Measurements from ENCODE around the gene NHLRC2. TPM values are rescaled to one million over a fixed set of nuclear protein-coding genes. Genes with fewer than 3 reads are reported as not detected.

Gene NHLRC2
- total and polyA plus RNA-seq, 2 experiments from 2014 or later = 15.5 to 28.1 TPM

GRCh38 chr10:113921561-113922370 lies 67.3 kb downstream of the NHLRC2 start:
- Mint-ChIP-seq H3K4me3 (no peak overlapping the region), H3K9me3 (peaks cover 5% of the 10 kb centered on the region; the same call in 1 of the 3 replicates), H3K36me3 (ENCODE audit: low read depth) (no peaks in the 10 kb centered on the region), H3K27ac (no peak overlapping the region), H3K27me3 (ENCODE audit: insufficient read depth, low read depth, poor library complexity) (no peaks in the 10 kb centered on the region), H3K4me1 (peaks cover 2% of the 10 kb centered on the region; the same call in 1 of the 3 replicates)
- H2AFZ ChIP-seq = no peak overlapping the region
- H3K4me1 ChIP-seq (ENCODE audit: insufficient read depth) = no peaks in the 10 kb centered on the region
- TF ChIP-seq NANOG (IDR thresholded peaks at IDR 0.05; ENCODE audit: borderline replicate concordance) (no peak), POLR2AphosphoS5 (IDR thresholded peaks at IDR 0.05; ENCODE audit: low read depth) (no peak), REST (IDR thresholded peaks at IDR 0.05; ENCODE audit: unreplicated experiment) (no peak), CREB1 (CRISPR knock-in tag; IDR thresholded peaks at IDR 0.05; ENCODE audit: low read depth) (no peak), ETS1 (IDR thresholded peaks at IDR 0.05) (no peak), ZNF114 (CRISPR knock-in tag; IDR thresholded peaks at IDR 0.05) (no peak)
- H3K36me3 ChIP-seq (ENCODE audit: insufficient read depth) = no peaks in the 10 kb centered on the region
- no peaks in the 10 kb centered on the region for H3K27me3 ChIP-seq (ENCODE audit: insufficient read depth)
- no peak overlapping the region for H3K27ac ChIP-seq (ENCODE audit: low read depth)
- no peak overlapping the region for H3K4me3 ChIP-seq
- ATAC-seq = no peak
- DNase-seq (ENCODE audit: low spot score) = no peak
- H3K9me2 ChIP-seq (ENCODE audit: insufficient read depth) = no peaks in the 10 kb centered on the region; the same call in 1 of the 2 replicates
- H4K20me1 ChIP-seq (replicated peaks; ENCODE audit: insufficient read depth) = no peaks in the 10 kb centered on the region
- H3K4me2 ChIP-seq = no peak overlapping the region
- H3F3A ChIP-seq (replicated peaks; ENCODE audit: low read depth) = no peaks in the 10 kb centered on the region
- no peaks in the 10 kb centered on the region for H3K79me2 ChIP-seq (replicated peaks; ENCODE audit: insufficient read depth)

- H3K4me3 ChIP-seq = no peak overlapping the region
- Mint-ChIP-seq H3K27me3 (ENCODE audit: insufficient read depth, low read depth, poor library complexity) (no peaks in the 10 kb centered on the region), H3K4me3 (no peak overlapping the region), H3K27ac (no peak overlapping the region), H3K9me3 (peaks cover 5% of the 10 kb centered on the region; the same call in 1 of the 3 replicates), H3K4me1 (peaks cover 2% of the 10 kb centered on the region; the same call in 1 of the 3 replicates), H3K36me3 (ENCODE audit: low read depth) (no peaks in the 10 kb centered on the region)
- H4K20me1 ChIP-seq (replicated peaks; ENCODE audit: insufficient read depth) = no peaks in the 10 kb centered on the region
- DNase-seq (ENCODE audit: low spot score) (peak; percentile 57), ATAC-seq (peak; percentile 98)
- H3K4me1 ChIP-seq (ENCODE audit: insufficient read depth) = no peaks in the 10 kb centered on the region
- H3K79me2 ChIP-seq (replicated peaks; ENCODE audit: insufficient read depth) = no peaks in the 10 kb centered on the region
- H3K27ac ChIP-seq (ENCODE audit: low read depth) = no peak overlapping the region
- H3K4me2 ChIP-seq = no peak overlapping the region
- no peaks in the 10 kb centered on the region for H3F3A ChIP-seq (replicated peaks; ENCODE audit: low read depth)
- H3K36me3 ChIP-seq (ENCODE audit: insufficient read depth) = no peaks in the 10 kb centered on the region
- H3K27me3 ChIP-seq (ENCODE audit: insufficient read depth) = no peaks in the 10 kb centered on the region
- TF ChIP-seq POLR2AphosphoS5 (IDR thresholded peaks at IDR 0.05; ENCODE audit: low read depth) = no peak
- TF ChIP-seq CTCF (conservative IDR thresholded peaks at IDR 0.05; ENCODE audit: low read depth in 2 of 2) = peak; percentile 41 to 64; a peak in 3 of 4 replicates
- H3K9me2 ChIP-seq (ENCODE audit: insufficient read depth) = no peaks in the 10 kb centered on the region; the same call in 1 of the 2 replicates
- no peak overlapping the region for H2AFZ ChIP-seq
These were observed 68.5 kb downstream of the NHLRC2 start for GRCh38 chr10:113922787-113923570.

All from GM23338 (cell line).